Kidney (tissue), 14 donors: Measurements from ENCODE around the gene TMEM184A. TPM values are rescaled to one million over a fixed set of nuclear protein-coding genes. Genes with fewer than 3 reads are reported as not detected.

Source experiments
- DNase-seq, 5 donors: peaks; one replicate each; pipeline ENCODE4 v3.0.0-alpha.2; 2013 to 2020
- FAIRE-seq: peaks from 2 replicates; lab custom pipeline; 2012; peaks lifted over from hg19 to GRCh38; lab: Jason Lieb, UNC
- H3K27ac ChIP-seq, 2 donors: one replicate each; pipeline ENCODE4 v1.7.0; 2013; ENCODE audit warnings: low read depth in 2 of 2, low read length in 2 of 2, inconsistent platforms in 1 of 2
- H3K27me3 ChIP-seq: one replicate; pipeline ENCODE4 v1.7.1; 2013; ENCODE audit warnings: low read length, inconsistent platforms; ENCODE audit not compliant: control insufficient read depth, insufficient read depth
- H3K36me3 ChIP-seq, 3 donors: one replicate each; pipeline versions ENCODE4 v1.7.0 to v1.7.1; 2013; ENCODE audit warnings: low read length in 3 of 3, control low read depth in 1 of 3, inconsistent platforms in 1 of 3; ENCODE audit not compliant: insufficient read depth in 3 of 3, control insufficient read depth in 2 of 3
- H3K4me1 ChIP-seq, 3 donors: one replicate each; pipeline versions ENCODE4 v1.7.0 to v1.7.1; 2013; ENCODE audit warnings: low read length in 3 of 3, inconsistent platforms in 1 of 3, low read depth in 1 of 3; ENCODE audit not compliant: control insufficient read depth in 2 of 3, insufficient read depth in 2 of 3
- H3K4me3 ChIP-seq, 3 donors: one replicate each; pipeline versions ENCODE4 v1.7.0 to v1.8.1; 2013; ENCODE audit warnings: low read length in 3 of 3, control low read depth in 1 of 3, inconsistent platforms in 1 of 3
- H3K9ac ChIP-seq, 3 donors: one replicate each; pipeline versions ENCODE4 v1.7.0 to v1.7.1; 2013; ENCODE audit warnings: low read length in 3 of 3, control low read depth in 1 of 3, inconsistent platforms in 1 of 3
- H3K9me3 ChIP-seq, 3 donors: one replicate each; pipeline versions ENCODE4 v1.7.0 to v1.7.1; 2013; ENCODE audit warnings: low read length in 3 of 3, control low read depth in 1 of 3, inconsistent platforms in 1 of 3; ENCODE audit not compliant: control insufficient read depth in 2 of 3, insufficient read depth in 1 of 3
- CTCF ChIP-seq: IDR thresholded peaks from 3 replicates; pipeline ENCODE4 v1.5.1; 2012; ENCODE audit warnings: mild to moderate bottlenecking, moderate library complexity, borderline replicate concordance; ENCODE audit not compliant: insufficient read depth; ENCODE audit errors: extremely low read depth
- intact Hi-C: fragments of 100-400 bp; cut with DNase I; formaldehyde crosslinking; loops from one replicate; pipeline ENCODE4 v1.11.1; 2022
- polyA plus RNA-seq: library from polyadenylated mRNA; stranded (reverse); fragments of 350-450 nt; fragmentation: Illumina TruSeq; extraction: RNeasy Lipid Tissue Mini Kit (QIAGEN cat#74804); gene quantifications from one replicate; pipeline ENCODE4 v1.2.3, GENCODE V29; 2014; ENCODE audit warnings: low read depth, low replicate concordance; ENCODE audit not compliant: insufficient read depth
- total RNA-seq: library from RNA; stranded (reverse); fragmentation: NEBNext Ultra II Directional; extraction: Animal tissue kit (Norgen Biotek cat#: 25700); gene quantifications from one replicate; pipeline ENCODE4 v1.2.1, GENCODE V29; 2021
- donor health status: control.
- donor health status: control.
- donor health status: control.
- donor health status: control.
- donor health status: control.
- donor health status: DM: yes; HTN: yes; CAD: no.
- donor health status: Normal renal cell carcinoma (clear cell type).

Gene TMEM184A
- total and polyA plus RNA-seq, 2 donors from 2014 or later: 6.8 to 11.0 TPM

- H3K27me3 ChIP-seq: no peaks in the 10 kb centered on the region
- intact Hi-C loops: no loop called here
- peaks cover 0 to 8% (median 0%) of the 10 kb centered on the region in 3 donors for H3K4me1 ChIP-seq
- H3K9ac ChIP-seq: no peak overlapping the region
- H3K9me3 ChIP-seq: no peaks in the 10 kb centered on the region
- no peak for FAIRE-seq
- TF ChIP-seq CTCF: no peak
- peak in 2 of 5 donors; percentile 47 to 74 for DNase-seq
- H3K36me3 ChIP-seq: peaks cover 0 to 6% (median 3%) of the 10 kb centered on the region in 3 donors
- H3K27ac ChIP-seq: no peak overlapping the region
- H3K4me3 ChIP-seq: no peak overlapping the region
These were observed 11.7 kb downstream of the TMEM184A start for GRCh38 chr7:1544178-1544895.

GRCh38 chr7:1543826-1544177, 12.2 kb downstream of the TMEM184A start:
- peaks cover 0 to 8% (median 0%) of the 10 kb centered on the region in 3 donors for H3K4me1 ChIP-seq
- intact Hi-C loops: no loop called here
- no peaks in the 10 kb centered on the region for H3K27me3 ChIP-seq
- H3K9ac ChIP-seq: no peak overlapping the region
- H3K4me3 ChIP-seq: no peak overlapping the region
- no peaks in the 10 kb centered on the region for H3K9me3 ChIP-seq
- no peak for FAIRE-seq
- no peak overlapping the region for H3K27ac ChIP-seq
- peaks cover 0 to 9% (median under 1%) of the 10 kb centered on the region in 3 donors for H3K36me3 ChIP-seq
- no peak for TF ChIP-seq CTCF
- DNase-seq: no peak

- Histone ChIP-seq H3K9me3 (no peaks in the 10 kb centered on the region), H3K4me3 (no peak overlapping the region), H3K27me3 (no peaks in the 10 kb centered on the region), H3K4me1 (peaks cover 0 to 8% (median 0%) of the 10 kb centered on the region in 3 donors), H3K36me3 (peaks cover 0 to 9% (median 0%) of the 10 kb centered on the region in 3 donors), H3K9ac (no peak overlapping the region), H3K27ac (peak overlapping the region in 1 of 2 donors; percentile 43)
- DNase-seq (peak in 4 of 5 donors; percentile 55 to 83 (median 70)), FAIRE-seq (no peak)
- TF ChIP-seq CTCF: no peak
- intact Hi-C loops: no loop called here
These were observed 12.9 kb downstream of the TMEM184A start for GRCh38 chr7:1542841-1543747.
